NOMO-1 (cell line): ENCODE measurements around the gene PLSCR3.
A peak's percentile ranks its signal among the peaks of the same experiment; 100 is the strongest.

Experiments
- DNase-seq, 2 experiments: peaks; one replicate each; lab custom pipeline; 2025; ENCODE audit not compliant: unreplicated experiment in 2 of 2; lab: John Stamatoyannopoulos, UW

The PLSCR3 gene

GRCh38 chr17:7394452-7395191 is at the start of gene PLSCR3:
TSS of gene PLSCR3 (minus strand) at chr17:7394525. CDS start at chr17:7394110, 415 bp downstream.
- peak; percentile 68 to 90 for DNase-seq

DNA sequence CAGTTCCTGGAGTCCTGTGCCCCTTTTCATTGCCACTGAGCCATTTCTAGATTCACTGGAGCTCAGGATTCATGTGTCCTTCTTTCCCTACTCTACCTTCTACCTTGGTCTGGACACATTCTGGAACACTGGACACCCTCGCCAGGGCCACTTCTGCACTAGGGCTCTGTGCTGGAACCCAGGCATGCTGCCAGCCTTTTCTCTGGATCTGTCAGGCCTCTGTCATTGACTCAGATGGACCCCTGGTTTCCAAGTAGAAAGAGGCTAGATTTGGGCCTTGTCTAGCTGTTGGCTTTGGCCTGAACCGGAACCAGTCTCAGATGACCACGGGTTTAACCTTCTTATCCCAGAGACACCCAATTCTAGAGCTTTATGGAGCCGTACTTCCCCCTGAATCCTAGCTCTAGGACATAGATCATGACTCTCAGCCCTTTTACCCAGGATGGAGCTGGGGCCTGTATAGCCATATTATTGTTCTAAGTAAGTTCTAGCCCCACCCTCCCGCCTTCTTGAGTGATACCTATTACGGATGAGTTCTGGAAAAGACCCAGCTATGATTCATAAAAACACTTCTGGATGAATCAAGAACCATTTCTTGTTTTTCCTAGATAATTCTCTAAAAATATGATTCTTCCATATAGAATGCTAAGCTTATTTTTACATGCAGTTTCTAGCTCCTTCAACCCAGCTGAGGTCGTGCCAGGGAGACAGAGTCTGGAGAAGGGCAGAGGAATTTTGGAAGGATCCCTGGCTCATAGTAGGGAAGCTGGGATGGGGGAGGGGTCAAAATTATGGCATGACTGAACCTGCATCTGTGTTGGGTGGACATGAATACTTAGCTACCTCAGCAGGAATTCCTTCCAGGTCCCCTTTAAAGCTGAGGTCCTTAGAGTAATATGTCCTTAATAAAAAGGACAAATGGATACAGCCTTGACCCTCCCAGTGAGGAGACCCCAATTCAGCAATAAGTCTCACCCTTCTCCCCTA is 49.5 kb upstream of the PLSCR3 start:
- DNase-seq = no peak

DNA sequence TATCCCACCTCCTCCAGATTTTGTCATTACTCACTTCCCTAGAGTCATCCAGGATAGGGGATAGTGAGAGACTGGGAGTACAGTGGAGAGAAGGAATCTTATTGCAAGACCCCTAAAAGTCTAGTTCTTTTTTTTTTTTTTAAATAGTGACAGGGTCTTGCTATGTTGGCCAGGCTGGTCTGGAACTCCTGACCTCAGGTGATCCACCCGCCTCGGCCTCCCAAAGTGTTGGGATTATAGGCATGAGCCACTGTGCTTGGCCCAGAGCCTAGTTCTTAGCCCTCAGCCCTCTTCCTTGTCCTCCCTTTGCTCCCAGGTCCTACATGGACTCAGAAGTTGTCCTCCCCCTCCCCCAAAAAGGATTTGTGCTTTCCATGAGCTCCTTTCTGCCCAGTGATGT is 47.8 kb upstream of the PLSCR3 start:
- no peak for DNase-seq

GRCh38 chr17:7441266-7441665 is 46.9 kb upstream of the PLSCR3 start:
- no peak for DNase-seq

DNA sequence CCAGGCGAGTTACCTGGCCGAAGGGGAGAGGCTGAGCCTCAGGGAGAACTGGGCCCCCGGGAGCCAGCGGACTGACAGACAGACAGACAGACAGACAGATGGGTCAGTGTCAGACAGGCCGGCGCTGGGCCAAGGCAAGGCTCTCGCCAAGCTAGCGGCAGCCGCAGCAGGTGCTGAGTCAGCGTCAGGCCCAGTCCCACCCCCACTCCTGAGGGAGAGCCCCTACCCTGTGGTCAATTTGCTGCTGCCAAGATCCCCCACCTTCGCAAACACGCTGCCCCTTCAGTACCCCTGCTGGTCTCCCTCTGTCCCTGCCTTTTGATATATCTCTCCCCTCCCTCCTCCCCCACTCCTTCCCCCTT is 46.5 kb upstream of the PLSCR3 start:
- DNase-seq = no peak

- no peak for DNase-seq
These were observed 45.9 kb upstream of the PLSCR3 start for GRCh38 chr17:7440113-7440833.

GRCh38 chr17:7439462-7440112 is 45.3 kb upstream of the PLSCR3 start, which contains the start of gene FGF11:
TSS of gene FGF11 (plus strand) at chr17:7439512. CDS start at chr17:7439621, 109 bp downstream.
- DNase-seq = no peak

GRCh38 chr17:7438656-7439460 is 44.5 kb upstream of the PLSCR3 start:
- no peak for DNase-seq

DNA sequence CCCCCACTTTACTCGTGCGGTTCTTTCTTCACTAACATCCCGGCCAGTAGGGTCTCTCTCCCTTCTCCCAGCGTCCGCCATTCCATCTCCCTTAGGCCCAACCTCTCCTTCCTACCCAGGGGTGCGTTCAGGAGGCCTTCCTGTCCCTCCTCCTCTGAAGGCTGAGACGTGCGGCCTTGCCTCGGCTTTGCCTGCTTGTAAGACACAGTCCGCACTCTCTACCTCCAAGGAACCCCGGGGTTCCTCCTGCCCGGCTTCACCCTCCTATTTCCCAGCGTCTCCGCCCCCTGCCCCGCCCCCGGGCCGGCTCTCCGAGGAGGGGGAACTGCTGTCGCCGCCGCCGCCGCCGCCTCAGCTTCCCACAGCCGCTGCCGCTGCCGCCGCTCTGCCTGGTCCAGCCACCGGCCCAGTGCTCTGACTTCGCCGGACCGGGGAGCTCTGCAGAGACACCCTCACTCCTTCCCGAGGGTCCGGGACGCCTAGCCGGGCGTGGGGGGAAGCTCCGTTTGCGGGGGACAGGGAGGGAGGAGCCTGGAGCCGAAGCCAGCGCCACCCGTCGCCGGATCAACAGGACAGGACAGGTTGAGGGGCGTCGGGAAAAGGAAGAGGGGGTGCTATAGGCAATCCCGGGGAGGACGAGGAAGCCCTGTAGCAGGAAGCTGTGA is 43.8 kb upstream of the PLSCR3 start:
- peak; percentile 39 to 49 for DNase-seq

DNA sequence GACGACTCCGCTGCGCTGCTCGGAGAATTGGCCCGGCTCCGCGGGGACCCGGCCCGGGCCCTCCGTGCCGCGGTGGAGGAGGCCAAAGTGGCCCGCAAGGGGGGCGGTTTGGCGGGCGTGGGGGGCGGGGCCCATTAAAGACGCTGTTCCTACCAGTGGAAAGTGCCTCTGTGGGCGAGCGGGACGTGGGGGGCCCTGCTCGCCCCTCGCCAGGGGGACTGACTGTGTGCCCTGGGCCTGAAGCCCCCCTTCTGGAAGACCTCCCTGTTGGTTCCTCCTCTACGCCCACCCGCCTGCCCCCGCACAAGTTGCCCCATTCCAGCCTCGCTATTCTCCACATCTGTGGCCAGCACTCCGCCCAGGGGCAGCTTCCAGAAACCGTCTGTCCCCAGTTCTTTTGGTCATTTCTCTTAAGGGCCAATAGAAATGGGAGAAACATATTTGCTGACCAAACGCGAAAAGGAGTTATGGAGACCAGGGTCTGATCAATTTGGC is 43.1 kb upstream of the PLSCR3 start:
- DNase-seq = no peak

DNA sequence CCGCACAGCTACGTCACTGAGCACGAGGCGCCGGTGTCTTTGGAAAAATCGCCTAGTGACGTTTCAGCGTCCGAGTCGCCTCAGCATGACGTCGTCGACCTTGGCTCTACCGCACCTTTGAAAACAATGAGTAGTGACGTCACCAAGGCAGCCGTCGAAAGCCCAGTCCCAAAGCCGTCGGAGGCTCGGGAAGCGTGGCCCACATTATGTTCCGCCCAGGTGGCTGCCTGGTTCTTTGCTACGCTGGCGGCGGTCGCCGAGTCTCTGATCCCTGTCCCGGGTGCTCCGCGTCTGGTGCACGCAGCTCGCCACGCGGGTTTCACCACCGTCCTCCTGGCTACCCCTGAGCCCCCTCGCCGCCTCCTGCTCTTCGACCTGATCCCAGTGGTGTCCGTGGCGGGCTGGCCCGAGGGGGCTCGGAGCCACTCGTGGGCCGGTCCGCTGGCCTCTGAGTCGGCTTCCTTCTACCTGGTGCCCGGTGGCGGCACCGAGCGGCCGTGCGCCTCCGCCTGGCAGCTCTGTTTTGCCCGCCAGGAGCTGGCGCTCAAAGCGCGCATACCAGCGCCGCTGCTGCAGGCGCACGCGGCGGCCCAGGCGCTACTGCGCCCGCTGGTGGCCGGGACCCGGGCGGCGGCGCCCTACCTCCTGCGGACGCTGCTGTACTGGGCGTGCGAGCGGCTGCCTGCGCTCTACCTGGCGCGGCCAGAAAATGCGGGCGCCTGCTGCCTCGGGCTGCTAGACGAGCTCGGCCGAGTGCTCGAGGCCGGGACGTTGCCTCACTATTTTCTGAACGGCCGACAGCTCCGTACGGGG is 42.4 kb upstream of the PLSCR3 start:
- DNase-seq = peak; percentile 77 to 85

DNA sequence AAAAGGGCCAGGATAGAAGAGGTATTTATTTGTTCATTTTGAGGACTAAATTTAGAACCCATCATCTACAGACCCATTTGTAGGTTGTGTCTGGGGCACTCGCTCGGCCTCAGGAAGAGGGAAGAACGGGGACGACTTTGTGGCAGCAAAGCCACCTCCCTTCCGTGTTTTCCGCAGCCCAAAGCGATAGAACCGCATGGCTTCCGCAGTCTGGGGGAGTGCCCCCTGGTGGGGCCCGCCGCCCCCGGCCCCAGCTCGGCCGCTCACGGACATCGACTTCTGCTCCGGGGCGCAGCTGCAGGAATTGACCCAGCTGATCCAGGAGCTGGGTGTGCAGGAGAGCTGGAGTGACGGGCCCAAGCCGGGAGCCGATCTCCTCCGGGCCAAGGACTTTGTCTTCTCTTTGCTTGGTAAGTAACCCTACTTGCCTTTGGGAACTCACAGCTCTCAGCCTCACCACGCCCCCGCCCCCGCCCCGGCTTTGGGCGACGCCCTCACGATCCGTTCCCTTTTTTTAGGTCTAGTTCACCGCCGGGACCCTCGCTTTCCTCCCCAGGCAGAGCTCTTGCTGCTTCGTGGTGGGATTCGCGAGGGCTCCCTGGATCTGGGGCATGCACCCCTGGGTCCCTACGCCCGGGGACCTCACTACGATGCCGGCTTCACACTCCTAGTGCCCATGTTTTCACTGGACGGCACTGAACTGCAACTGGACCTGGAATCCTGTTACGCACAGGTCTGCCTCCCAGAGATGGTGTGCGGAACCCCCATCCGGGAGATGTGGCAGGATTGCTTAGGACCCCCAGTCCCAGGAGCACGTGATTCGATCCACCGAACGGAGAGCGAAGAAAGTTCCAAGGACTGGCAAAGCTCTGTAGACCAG is 41.6 kb upstream of the PLSCR3 start:
- DNase-seq = peak; percentile 69 to 74

DNA sequence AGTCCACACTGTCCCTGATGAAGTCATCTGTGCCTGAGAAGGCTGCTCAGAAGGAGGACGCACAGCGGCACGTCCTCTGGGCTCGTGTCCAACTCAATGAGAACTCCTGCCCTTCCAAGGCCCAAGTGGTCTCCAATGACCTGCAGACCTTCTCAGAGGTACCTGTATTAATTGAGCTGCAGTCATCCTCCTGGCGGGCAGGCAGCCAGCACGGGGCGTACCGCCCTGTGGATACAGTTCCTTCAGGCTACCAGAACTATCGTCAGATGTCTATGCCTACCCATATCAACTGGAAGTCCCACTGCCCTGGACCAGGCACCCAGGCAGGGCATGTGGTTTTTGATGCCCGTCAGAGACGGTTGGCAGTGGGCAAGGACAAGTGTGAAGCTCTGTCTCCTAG is 38.0 kb upstream of the PLSCR3 start:
- DNase-seq = no peak

DNA sequence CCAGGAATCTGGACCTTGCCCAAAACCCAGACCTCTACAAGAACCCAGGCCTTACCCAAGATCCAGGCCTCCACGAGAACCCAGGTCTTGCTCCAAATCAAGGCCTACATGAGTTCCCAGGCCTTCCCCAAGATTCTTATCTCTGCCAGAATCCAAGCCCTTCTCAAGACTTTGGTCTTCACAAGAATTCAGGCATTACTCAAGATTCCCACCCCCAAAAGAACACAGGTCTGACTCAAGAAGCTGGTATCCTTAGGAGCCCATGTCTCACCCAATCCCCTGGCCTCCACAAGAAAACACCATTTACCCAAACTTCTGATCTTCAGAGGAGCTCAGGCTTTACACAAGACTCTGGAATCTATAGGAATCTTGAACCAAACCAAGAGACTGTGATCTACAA is 36.9 kb upstream of the PLSCR3 start:
- DNase-seq = no peak

DNA sequence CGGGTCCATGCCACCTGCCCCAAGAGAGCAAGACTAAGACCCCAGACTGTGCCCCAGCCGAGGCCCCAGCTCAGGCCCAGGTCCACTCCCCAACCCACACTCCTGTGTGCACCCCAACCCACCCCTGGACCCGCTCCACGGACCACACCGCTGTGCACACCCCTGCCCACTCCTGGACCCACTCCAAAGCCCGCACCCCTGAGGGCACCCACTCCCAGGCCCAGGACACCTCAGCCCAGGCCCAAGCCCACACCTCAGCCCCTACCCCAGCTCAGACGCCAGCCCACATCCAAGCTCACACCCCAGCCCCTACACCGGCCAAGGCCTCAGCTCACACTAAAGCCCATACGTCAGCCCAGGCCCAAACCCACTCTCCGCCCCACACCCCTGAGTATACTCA is 35.4 kb upstream of the PLSCR3 start:
- DNase-seq = no peak

- DNase-seq = no peak
These were observed 34.2 kb upstream of the PLSCR3 start, which contains the start of gene SPEM3 for GRCh38 chr17:7428557-7428956. TSS of gene SPEM3 (plus strand) at chr17:7428857. CDS start at chr17:7428903, 46 bp downstream.

- no peak for DNase-seq
These were observed 33.2 kb upstream of the PLSCR3 start for GRCh38 chr17:7427549-7427948.
